HepG2 (cell line): ENCODE measurements around the gene DDN. TPM values are rescaled to one million over a fixed set of nuclear protein-coding genes. Genes with fewer than 3 reads are reported as not detected.

Experiments
- HMG20B ChIP-seq: conservative IDR thresholded peaks from 2 replicates; pipeline ENCODE4 v1.6.1; 2016; ENCODE audit warnings: missing genetic modification reagents, missing compliant biosample characterization
- ISL2 ChIP-seq: sonication (generic); formaldehyde crosslinking; IDR thresholded peaks from 2 replicates; pipeline ENCODE4 v1.5.0; 2020; ENCODE audit warnings: missing genetic modification reagents
- JUNB ChIP-seq: sonication (generic); formaldehyde crosslinking; IDR thresholded peaks from 2 replicates; pipeline ENCODE4 v1.8.0; 2022; ENCODE audit warnings: missing genetic modification reagents, mild to moderate bottlenecking, borderline replicate concordance
- KDM2A ChIP-seq: sonication (generic); formaldehyde crosslinking; IDR thresholded peaks from 2 replicates; pipeline ENCODE4 v1.4.0; 2020; ENCODE audit warnings: low read depth, missing genetic modification reagents, borderline replicate concordance
- KLF16 ChIP-seq, 2 experiments: sonication (generic) in 1 of 2; formaldehyde crosslinking in 1 of 2; IDR thresholded peaks; 2 replicates each; pipeline versions ENCODE4 v1.6.1 to v1.8.0; 2016 to 2023; ENCODE audit warnings: missing genetic modification reagents in 2 of 2, missing compliant biosample characterization in 1 of 2
- KLF9 ChIP-seq: IDR thresholded peaks from 2 replicates; pipeline ENCODE4 v1.6.1; 2016; ENCODE audit warnings: low read depth
- MYNN ChIP-seq: sonication (generic); formaldehyde crosslinking; IDR thresholded peaks from 2 replicates; pipeline ENCODE4 v1.4.0; 2020; ENCODE audit warnings: mild to moderate bottlenecking, low read depth, missing genetic modification reagents
- NFYB ChIP-seq: sonication (generic); formaldehyde crosslinking; IDR thresholded peaks from 2 replicates; pipeline ENCODE4 v1.4.0; 2020; ENCODE audit warnings: missing genetic modification reagents
- NR3C1 ChIP-seq: sonication (generic); formaldehyde crosslinking; IDR thresholded peaks from 2 replicates; pipeline ENCODE4 v1.4.0; 2020; ENCODE audit warnings: missing genetic modification reagents
- PHF20 ChIP-seq: sonication (generic); formaldehyde crosslinking; IDR thresholded peaks from 2 replicates; pipeline ENCODE4 v1.5.0; 2020; ENCODE audit warnings: mild to moderate bottlenecking, missing genetic modification reagents
- SKI ChIP-seq: fragments of 450-650 bp; IDR thresholded peaks from one replicate; pipeline ENCODE4 v1.6.1; 2018; ENCODE audit warnings: mild to moderate bottlenecking; ENCODE audit not compliant: partially characterized antibody
- TEAD2 ChIP-seq: sonication (generic); formaldehyde crosslinking; IDR thresholded peaks from 2 replicates; pipeline ENCODE4 v1.9.0; 2021; ENCODE audit warnings: missing genetic modification reagents
- ZNF776 ChIP-seq: sonication (generic); formaldehyde crosslinking; IDR thresholded peaks from 2 replicates; pipeline ENCODE4 v1.4.0; 2020; ENCODE audit warnings: mild to moderate bottlenecking, missing genetic modification reagents
- ZNF777 ChIP-seq: sonication (generic); formaldehyde crosslinking; IDR thresholded peaks from 2 replicates; pipeline ENCODE4 v1.4.0; 2020; ENCODE audit warnings: missing genetic modification reagents
- ZNF788 ChIP-seq: sonication (generic); formaldehyde crosslinking; IDR thresholded peaks from 2 replicates; pipeline ENCODE4 v1.5.0; 2020; ENCODE audit warnings: mild to moderate bottlenecking, missing genetic modification reagents, borderline replicate concordance
- polyA plus RNA-seq, 8 experiments: library from polyadenylated mRNA; depleted of rRNA in 3 of 8; stranded (reverse) in 7 of 8; unstranded in 1 of 8; fragments of >200 nt; fragmentation: Illumina TruSeq in 4 of 8; extraction: Trizol in 4 of 8; gene quantifications; 2 replicates each; pipeline versions ENCODE4 v1.2.1 to v1.2.3, GENCODE V29; 2011 to 2016; ENCODE audit warnings: low read depth in 4 of 8, missing spikeins in 1 of 8, mixed read lengths in 1 of 8; ENCODE audit not compliant: insufficient read depth in 1 of 8
- total RNA-seq, 5 experiments: library from RNA; depleted of rRNA; stranded (reverse); fragments of >200 nt; fragmentation: Illumina TruSeq; extraction: Trizol; gene quantifications; 2 replicates each; pipeline ENCODE4 v1.2.3, GENCODE V29; 2016; ENCODE audit warnings: low read depth in 1 of 5
- TF ChIP-seq, protein P1 (sequence below): sonication (generic); formaldehyde crosslinking; IDR thresholded peaks from 2 replicates; pipeline ENCODE4 v1.5.1; 2020; ENCODE audit warnings: mild to moderate bottlenecking, missing genetic modification reagents, borderline replicate concordance
- TF ChIP-seq, protein P2 (sequence below): sonication (generic); formaldehyde crosslinking; IDR thresholded peaks from 2 replicates; pipeline ENCODE4 v1.8.0; 2022; ENCODE audit warnings: mild to moderate bottlenecking, missing genetic modification reagents; ENCODE audit not compliant: insufficient replicate concordance
- TF ChIP-seq, protein P3 (sequence below): sonication (generic); formaldehyde crosslinking; IDR thresholded peaks from 2 replicates; pipeline ENCODE4 v1.4.0; 2020; ENCODE audit warnings: missing genetic modification reagents
- TF ChIP-seq, protein P4 (sequence below): sonication (generic); IDR thresholded peaks from 2 replicates; pipeline ENCODE4 v1.6.1; 2016; ENCODE audit warnings: low read depth, borderline replicate concordance

Gene DDN
- total and polyA plus RNA-seq, 2 of the 13 experiments (the other 11 are each of a cell fraction or from before 2014, with no cell fraction given) = 0.24 to 0.53 TPM

DNA sequence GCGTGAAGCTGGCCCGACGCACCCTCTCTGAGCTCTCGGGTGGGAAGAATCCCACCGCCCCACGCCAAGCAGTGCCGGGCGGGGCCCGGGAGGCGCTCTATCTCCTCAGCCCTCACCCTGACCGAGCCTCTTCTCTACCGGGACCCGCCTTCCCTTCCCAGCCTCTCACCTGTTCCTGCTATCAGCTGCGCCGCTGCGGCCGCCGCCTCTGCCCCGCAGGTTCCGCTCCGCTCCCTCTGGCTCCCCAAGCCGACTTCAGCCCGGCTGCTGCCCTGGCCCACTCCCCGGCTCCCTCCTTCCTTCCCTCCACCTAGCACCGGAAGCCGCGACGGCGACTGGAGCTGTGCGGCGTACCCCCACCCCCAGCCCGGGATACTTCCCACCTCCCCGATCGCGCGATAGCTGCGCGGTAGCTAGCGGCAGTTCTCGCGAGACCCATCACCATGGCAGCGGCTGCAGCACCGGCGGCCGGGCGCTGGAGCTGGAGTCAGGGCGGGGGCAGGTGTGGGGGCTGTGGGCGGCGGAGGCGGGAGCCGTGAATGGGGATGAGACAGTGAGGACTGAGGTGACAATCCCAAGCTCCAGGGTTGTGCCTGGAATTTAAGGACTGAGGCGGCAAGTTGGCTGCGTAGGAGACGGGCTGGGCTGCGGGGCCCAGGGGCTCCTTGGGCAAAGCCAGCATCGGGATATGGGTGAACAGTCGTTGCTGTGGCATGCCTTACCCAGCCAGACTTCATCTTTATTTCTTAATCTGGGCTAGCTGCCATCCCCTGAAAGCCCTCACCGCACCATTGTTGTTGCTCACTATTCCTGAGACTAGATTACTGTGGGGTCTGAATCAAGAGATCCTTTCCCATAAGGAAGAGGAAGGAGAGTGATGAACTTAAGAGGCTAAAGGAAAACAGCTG, 41.8 kb downstream of the DDN start, which contains the start of gene ARF3 (continued):
- TF ChIP-seq MYNN = no peak
- no peak for TF ChIP-seq SKI
- TF ChIP-seq, protein P1, sequence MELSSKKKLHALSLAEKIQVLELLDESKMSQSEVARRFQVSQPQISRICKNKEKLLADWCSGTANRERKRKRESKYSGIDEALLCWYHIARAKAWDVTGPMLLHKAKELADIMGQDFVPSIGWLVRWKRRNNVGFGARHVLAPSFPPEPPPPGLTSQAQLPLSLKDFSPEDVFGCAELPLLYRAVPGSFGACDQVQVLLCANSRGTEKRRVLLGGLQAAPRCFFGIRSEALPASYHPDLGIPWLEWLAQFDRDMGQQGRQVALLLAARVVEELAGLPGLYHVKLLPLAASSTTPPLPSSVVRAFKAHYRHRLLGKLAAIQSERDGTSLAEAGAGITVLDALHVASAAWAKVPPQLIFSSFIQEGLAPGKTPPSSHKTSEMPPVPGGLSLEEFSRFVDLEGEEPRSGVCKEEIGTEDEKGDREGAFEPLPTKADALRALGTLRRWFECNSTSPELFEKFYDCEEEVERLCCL = 0 out of 2 replicates have a peak, but pooled peaks have one; percentile 50
- no peak for TF ChIP-seq TEAD2 (CRISPR knock-in tag)
- TF ChIP-seq KLF9 (CRISPR knock-in tag) = no peak
- TF ChIP-seq JUNB (CRISPR knock-in tag) = peak; percentile 62
- TF ChIP-seq NR3C1 (CRISPR knock-in tag) = no peak
- peak; percentile 79 for TF ChIP-seq KDM2A (CRISPR knock-in tag)
- TF ChIP-seq HMG20B = no peak
- TF ChIP-seq ISL2 = no peak
- no peak for TF ChIP-seq ZNF788 (CRISPR knock-in tag)
- TF ChIP-seq PHF20 (CRISPR knock-in tag) = peak; percentile 45; the same call in 1 of the 2 replicates
- TF ChIP-seq ZNF776 (CRISPR knock-in tag) = no peak
- no peak; the same call in 1 of the 2 replicates for TF ChIP-seq NFYB
- peak in 1 of 2 experiments; percentile 74; a peak in 2 of 4 replicates for TF ChIP-seq KLF16 (CRISPR knock-in tag; IDR thresholded peaks at IDR 0.05)
- TF ChIP-seq, protein P2, sequence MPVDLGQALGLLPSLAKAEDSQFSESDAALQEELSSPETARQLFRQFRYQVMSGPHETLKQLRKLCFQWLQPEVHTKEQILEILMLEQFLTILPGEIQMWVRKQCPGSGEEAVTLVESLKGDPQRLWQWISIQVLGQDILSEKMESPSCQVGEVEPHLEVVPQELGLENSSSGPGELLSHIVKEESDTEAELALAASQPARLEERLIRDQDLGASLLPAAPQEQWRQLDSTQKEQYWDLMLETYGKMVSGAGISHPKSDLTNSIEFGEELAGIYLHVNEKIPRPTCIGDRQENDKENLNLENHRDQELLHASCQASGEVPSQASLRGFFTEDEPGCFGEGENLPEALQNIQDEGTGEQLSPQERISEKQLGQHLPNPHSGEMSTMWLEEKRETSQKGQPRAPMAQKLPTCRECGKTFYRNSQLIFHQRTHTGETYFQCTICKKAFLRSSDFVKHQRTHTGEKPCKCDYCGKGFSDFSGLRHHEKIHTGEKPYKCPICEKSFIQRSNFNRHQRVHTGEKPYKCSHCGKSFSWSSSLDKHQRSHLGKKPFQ (CRISPR knock-in tag) = no peak
- TF ChIP-seq, protein P3, sequence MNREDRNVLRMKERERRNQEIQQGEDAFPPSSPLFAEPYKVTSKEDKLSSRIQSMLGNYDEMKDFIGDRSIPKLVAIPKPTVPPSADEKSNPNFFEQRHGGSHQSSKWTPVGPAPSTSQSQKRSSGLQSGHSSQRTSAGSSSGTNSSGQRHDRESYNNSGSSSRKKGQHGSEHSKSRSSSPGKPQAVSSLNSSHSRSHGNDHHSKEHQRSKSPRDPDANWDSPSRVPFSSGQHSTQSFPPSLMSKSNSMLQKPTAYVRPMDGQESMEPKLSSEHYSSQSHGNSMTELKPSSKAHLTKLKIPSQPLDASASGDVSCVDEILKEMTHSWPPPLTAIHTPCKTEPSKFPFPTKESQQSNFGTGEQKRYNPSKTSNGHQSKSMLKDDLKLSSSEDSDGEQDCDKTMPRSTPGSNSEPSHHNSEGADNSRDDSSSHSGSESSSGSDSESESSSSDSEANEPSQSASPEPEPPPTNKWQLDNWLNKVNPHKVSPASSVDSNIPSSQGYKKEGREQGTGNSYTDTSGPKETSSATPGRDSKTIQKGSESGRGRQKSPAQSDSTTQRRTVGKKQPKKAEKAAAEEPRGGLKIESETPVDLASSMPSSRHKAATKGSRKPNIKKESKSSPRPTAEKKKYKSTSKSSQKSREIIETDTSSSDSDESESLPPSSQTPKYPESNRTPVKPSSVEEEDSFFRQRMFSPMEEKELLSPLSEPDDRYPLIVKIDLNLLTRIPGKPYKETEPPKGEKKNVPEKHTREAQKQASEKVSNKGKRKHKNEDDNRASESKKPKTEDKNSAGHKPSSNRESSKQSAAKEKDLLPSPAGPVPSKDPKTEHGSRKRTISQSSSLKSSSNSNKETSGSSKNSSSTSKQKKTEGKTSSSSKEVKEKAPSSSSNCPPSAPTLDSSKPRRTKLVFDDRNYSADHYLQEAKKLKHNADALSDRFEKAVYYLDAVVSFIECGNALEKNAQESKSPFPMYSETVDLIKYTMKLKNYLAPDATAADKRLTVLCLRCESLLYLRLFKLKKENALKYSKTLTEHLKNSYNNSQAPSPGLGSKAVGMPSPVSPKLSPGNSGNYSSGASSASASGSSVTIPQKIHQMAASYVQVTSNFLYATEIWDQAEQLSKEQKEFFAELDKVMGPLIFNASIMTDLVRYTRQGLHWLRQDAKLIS (CRISPR knock-in tag) = no peak
- TF ChIP-seq ZNF777 = peak; percentile 73
- TF ChIP-seq, protein P4, sequence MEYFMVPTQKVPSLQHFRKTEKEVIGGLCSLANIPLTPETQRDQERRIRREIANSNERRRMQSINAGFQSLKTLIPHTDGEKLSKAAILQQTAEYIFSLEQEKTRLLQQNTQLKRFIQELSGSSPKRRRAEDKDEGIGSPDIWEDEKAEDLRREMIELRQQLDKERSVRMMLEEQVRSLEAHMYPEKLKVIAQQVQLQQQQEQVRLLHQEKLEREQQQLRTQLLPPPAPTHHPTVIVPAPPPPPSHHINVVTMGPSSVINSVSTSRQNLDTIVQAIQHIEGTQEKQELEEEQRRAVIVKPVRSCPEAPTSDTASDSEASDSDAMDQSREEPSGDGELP = peak; percentile 56; the same call in 1 of the 2 replicates
